ENCODE data around the gene CCDC93. TPM values are rescaled to one million over a fixed set of nuclear protein-coding genes. Genes with fewer than 3 reads are reported as not detected.

Gene CCDC93
- total and polyA plus RNA-seq, 2 of the 4 experiments (the other 2 are of a cell fraction): 8.1 to 17.2 TPM

- Histone ChIP-seq H3K14ac (replicated peaks; ENCODE audit: low read depth, low read length) (no peak overlapping the region), H3K4me3 (ENCODE audit: insufficient read depth, low read depth, low read length) (no peak overlapping the region), H3K27ac (ENCODE audit: insufficient read depth, low read length) (no peak overlapping the region), H3K79me1 (ENCODE audit: low read depth in 1 of 2, low read length in 2 of 2) (no peaks in the 10 kb centered on the region), H2BK20ac (ENCODE audit: low read depth, low read length) (no peak overlapping the region), H3K9ac (ENCODE audit: low read depth, low read length) (no peak overlapping the region), H3K4ac (ENCODE audit: low read depth, low read length) (no peak overlapping the region), H2BK15ac (ENCODE audit: low read depth, low read length) (no peak overlapping the region), H3K23ac (ENCODE audit: low read depth, low read length) (no peak overlapping the region), H4K20me1 (ENCODE audit: insufficient read depth, low read length) (no peaks in the 10 kb centered on the region), H4K5ac (ENCODE audit: low read depth, low read length) (no peak overlapping the region), H3K4me1 (ENCODE audit: control insufficient read depth, insufficient read depth, low read length) (no peaks in the 10 kb centered on the region), H2AFZ (replicated peaks; ENCODE audit: low read length, poor library complexity) (no peak overlapping the region), H2BK5ac (ENCODE audit: low read depth, low read length, poor library complexity, severe bottlenecking) (no peak overlapping the region), H3K27me3 (ENCODE audit: control insufficient read depth, insufficient read depth, low read length) (peaks cover 23% of the 10 kb centered on the region), H3K4me2 (ENCODE audit: low read depth, low read length) (no peak overlapping the region), H3K56ac (ENCODE audit: extremely low read depth, insufficient read depth, low read length) (no peak overlapping the region), H3K18ac (ENCODE audit: low read depth, low read length) (no peak overlapping the region), H4K8ac (ENCODE audit: low read depth in 2 of 2, low read length in 2 of 2) (no peak overlapping the region), H3K9me1 (ENCODE audit: insufficient read depth, low read length) (no peaks in the 10 kb centered on the region), H3K9me3 (ENCODE audit: control insufficient read depth, insufficient read depth, low read length) (no peaks in the 10 kb centered on the region), H3K36me3 (ENCODE audit: control insufficient read depth, insufficient read depth, low read length) (no peaks in the 10 kb centered on the region), H4K91ac (ENCODE audit: insufficient read depth, low read depth, low read length) (no peak overlapping the region), H2AK5ac (ENCODE audit: low read depth, low read length) (no peak overlapping the region), H2BK120ac (ENCODE audit: low read depth, low read length) (no peak overlapping the region), H2AK9ac (replicated peaks; ENCODE audit: low read depth, low read length, poor library complexity) (no peak overlapping the region)
- ATAC-seq (ENCODE audit: low read depth) (no peak), DNase-seq (no peak)
- ChIA-PET POLR2A (ENCODE audit: unreplicated experiment) (no interaction called here), CTCF (no interaction called here)
- in situ Hi-C loops (cut with MboI; ENCODE audit: low sequenced_read_pairs) (loop anchor here (25.0 kb wide), 1 partner anchor 813 kb away; no protein-coding TSS in a partner anchor), intact Hi-C loops (cut with micrococcal nuclease) (loop anchor here (5.0 kb wide), 1 partner anchor 153 kb away; no protein-coding TSS in a partner anchor), dilution Hi-C loops (cut with HindIII; ENCODE audit: low sequenced_read_pairs, unreplicated experiment) (no loop called here)
- no TSS peak for BruUV-seq (replicated peaks)
- no peak for TF ChIP-seq RFX5 (IDR thresholded peaks at IDR 0.05; ENCODE audit: low read depth, low read length)
- TF ChIP-seq POLR2A (IDR thresholded peaks at IDR 0.05; ENCODE audit: low read depth, low read length): no peak
- no peak for TF ChIP-seq RCOR1 (IDR thresholded peaks at IDR 0.05; ENCODE audit: insufficient replicate concordance, low read length)
- TF ChIP-seq BHLHE40 (IDR thresholded peaks at IDR 0.05; ENCODE audit: low read depth, low read length): no peak
- TF ChIP-seq MAZ (IDR thresholded peaks at IDR 0.05; ENCODE audit: borderline replicate concordance, low read depth, low read length): no peak
- TF ChIP-seq, protein P1, sequence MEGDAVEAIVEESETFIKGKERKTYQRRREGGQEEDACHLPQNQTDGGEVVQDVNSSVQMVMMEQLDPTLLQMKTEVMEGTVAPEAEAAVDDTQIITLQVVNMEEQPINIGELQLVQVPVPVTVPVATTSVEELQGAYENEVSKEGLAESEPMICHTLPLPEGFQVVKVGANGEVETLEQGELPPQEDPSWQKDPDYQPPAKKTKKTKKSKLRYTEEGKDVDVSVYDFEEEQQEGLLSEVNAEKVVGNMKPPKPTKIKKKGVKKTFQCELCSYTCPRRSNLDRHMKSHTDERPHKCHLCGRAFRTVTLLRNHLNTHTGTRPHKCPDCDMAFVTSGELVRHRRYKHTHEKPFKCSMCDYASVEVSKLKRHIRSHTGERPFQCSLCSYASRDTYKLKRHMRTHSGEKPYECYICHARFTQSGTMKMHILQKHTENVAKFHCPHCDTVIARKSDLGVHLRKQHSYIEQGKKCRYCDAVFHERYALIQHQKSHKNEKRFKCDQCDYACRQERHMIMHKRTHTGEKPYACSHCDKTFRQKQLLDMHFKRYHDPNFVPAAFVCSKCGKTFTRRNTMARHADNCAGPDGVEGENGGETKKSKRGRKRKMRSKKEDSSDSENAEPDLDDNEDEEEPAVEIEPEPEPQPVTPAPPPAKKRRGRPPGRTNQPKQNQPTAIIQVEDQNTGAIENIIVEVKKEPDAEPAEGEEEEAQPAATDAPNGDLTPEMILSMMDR (conservative IDR thresholded peaks at IDR 0.05; ENCODE audit: low read depth, low read length): no peak
- no peak for TF ChIP-seq SMC3 (IDR thresholded peaks at IDR 0.05; ENCODE audit: low read depth, low read length)
- TF ChIP-seq, protein P2, sequence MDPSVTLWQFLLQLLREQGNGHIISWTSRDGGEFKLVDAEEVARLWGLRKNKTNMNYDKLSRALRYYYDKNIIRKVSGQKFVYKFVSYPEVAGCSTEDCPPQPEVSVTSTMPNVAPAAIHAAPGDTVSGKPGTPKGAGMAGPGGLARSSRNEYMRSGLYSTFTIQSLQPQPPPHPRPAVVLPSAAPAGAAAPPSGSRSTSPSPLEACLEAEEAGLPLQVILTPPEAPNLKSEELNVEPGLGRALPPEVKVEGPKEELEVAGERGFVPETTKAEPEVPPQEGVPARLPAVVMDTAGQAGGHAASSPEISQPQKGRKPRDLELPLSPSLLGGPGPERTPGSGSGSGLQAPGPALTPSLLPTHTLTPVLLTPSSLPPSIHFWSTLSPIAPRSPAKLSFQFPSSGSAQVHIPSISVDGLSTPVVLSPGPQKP (IDR thresholded peaks at IDR 0.05; ENCODE audit: borderline replicate concordance, low read depth, low read length): no peak
- no peak for TF ChIP-seq CHD1 (IDR thresholded peaks at IDR 0.05; ENCODE audit: low read depth, low read length)
- TF ChIP-seq MAFK (IDR thresholded peaks at IDR 0.05; ENCODE audit: low read depth, low read length): no peak
- no peak for TF ChIP-seq NFE2L2 (IDR thresholded peaks at IDR 0.05; ENCODE audit: low read depth, low read length)
- no peak for TF ChIP-seq MXI1 (IDR thresholded peaks at IDR 0.05; ENCODE audit: borderline replicate concordance, low read depth, low read length)
- no peak for TF ChIP-seq USF2 (IDR thresholded peaks at IDR 0.05; ENCODE audit: low read depth, low read length)
- no peak for TF ChIP-seq FOS (IDR thresholded peaks at IDR 0.05; ENCODE audit: low read depth, low read length)
- TF ChIP-seq CEBPB (IDR thresholded peaks at IDR 0.05; ENCODE audit: low read depth, low read length): no peak
- TF ChIP-seq RAD21 (IDR thresholded peaks at IDR 0.05; ENCODE audit: low read length): no peak
Observed at GRCh38 chr2:118049816-118050140, 35.9 kb upstream of the CCDC93 start.

Data from IMR-90 (cell line).